Iris pigment epithelial cell (primary cell): ENCODE measurements around the gene CD28.

Source experiments
- DNase-seq: peaks from one replicate; pipeline ENCODE4 v3.0.0-alpha.2; 2011; ENCODE audit warnings: low read depth

CD28 gene

GRCh38 chr2:203718087-203718486 lies 11.6 kb downstream of the CD28 start:
- peak; percentile 22 for DNase-seq

GRCh38 chr2:203719456-203720410 lies 13.3 kb downstream of the CD28 start:
- DNase-seq, result no peak

- DNase-seq, result no peak
Measured at GRCh38 chr2:203720915-203721672, 14.7 kb downstream of the CD28 start.

GRCh38 chr2:203721781-203722300 lies 15.4 kb downstream of the CD28 start:
- no peak for DNase-seq

- peak; percentile 47 for DNase-seq
Measured at GRCh38 chr2:203722411-203722810, 16.0 kb downstream of the CD28 start.

- no peak for DNase-seq
Measured at GRCh38 chr2:203728321-203728720, 21.9 kb downstream of the CD28 start.

- peak; percentile 61 for DNase-seq
Measured at GRCh38 chr2:203730076-203730729, 23.8 kb downstream of the CD28 start.

- no peak for DNase-seq
Measured at GRCh38 chr2:203730883-203731282, 24.4 kb downstream of the CD28 start.

- DNase-seq, result no peak
Measured at GRCh38 chr2:203732092-203732952, 25.9 kb downstream of the CD28 start.

- DNase-seq, result no peak
Measured at GRCh38 chr2:203732953-203733510, 26.6 kb downstream of the CD28 start.

- DNase-seq, result no peak
Measured at GRCh38 chr2:203733684-203734083, 27.2 kb downstream of the CD28 start.

- no peak for DNase-seq
Measured at GRCh38 chr2:203734276-203734983, 28.0 kb downstream of the CD28 start.

- no peak for DNase-seq
Measured at GRCh38 chr2:203737360-203737759, 30.9 kb downstream of the CD28 start.

GRCh38 chr2:203739351-203739750 lies 32.9 kb downstream of the CD28 start:
- DNase-seq, result no peak

- peak; percentile 79 for DNase-seq
Measured at GRCh38 chr2:203740871-203741281, 34.4 kb downstream of the CD28 start.

- DNase-seq, result no peak
Measured at GRCh38 chr2:203741566-203741965, 35.1 kb downstream of the CD28 start.

GRCh38 chr2:203743441-203743981 lies 37.1 kb downstream of the CD28 start:
- peak; percentile 69 for DNase-seq

GRCh38 chr2:203744091-203744490 lies 37.7 kb downstream of the CD28 start:
- no peak for DNase-seq

- no peak for DNase-seq
Measured at GRCh38 chr2:203745267-203745666, 38.8 kb downstream of the CD28 start.
